ENCODE measurements around the gene SUPT20HL2.
"Not testable (repeated sequence)": the region's sequence is repeated elsewhere in the genome, so short reads cannot be mapped to it uniquely, and the experiment has no call there.

Gene SUPT20HL2

GRCh38 chrX:24314019-24314635 is at the start of gene SUPT20HL2:
Gene SUPT20HL2 (minus strand): TSS chrX:24314069. CDS start chrX:24313315, 754 bp downstream.
- no peak for DNase-seq (ENCODE audit: low spot score)

GRCh38 chrX:24362089-24362745 is 48.3 kb upstream of the SUPT20HL2 start:
- DNase-seq (ENCODE audit: low spot score), result not testable (repeated sequence)

- DNase-seq (ENCODE audit: low spot score), result no peak
Measured at GRCh38 chrX:24360272-24360671, 46.4 kb upstream of the SUPT20HL2 start, which contains the start of gene SUPT20HL1. Gene SUPT20HL1 (plus strand): TSS chrX:24360639. CDS start chrX:24362761, 2,122 bp downstream.

- DNase-seq (ENCODE audit: low spot score), result no peak
Measured at GRCh38 chrX:24357106-24357505, 43.2 kb upstream of the SUPT20HL2 start.

GRCh38 chrX:24355095-24355494 is 41.2 kb upstream of the SUPT20HL2 start:
- no peak for DNase-seq (ENCODE audit: low spot score)

DNA sequence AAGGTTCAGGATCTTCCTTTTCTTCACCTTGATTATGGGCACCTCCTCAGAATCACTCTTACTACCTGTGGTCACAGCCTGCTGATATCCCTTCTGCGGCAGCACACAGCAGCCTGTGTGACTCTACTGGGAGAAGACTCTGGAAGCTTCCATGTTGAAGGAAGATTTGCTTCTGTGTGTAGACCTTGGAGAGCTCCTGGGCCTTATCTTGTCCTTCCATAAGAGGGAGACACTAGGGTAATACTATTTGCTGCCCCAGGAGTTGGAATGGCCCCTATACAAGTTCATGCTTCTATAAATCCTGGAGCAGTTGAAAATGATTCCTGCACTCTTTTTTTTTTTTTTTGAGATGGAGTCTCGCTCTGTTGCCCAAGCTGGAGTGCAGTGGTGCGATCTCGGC is 36.3 kb upstream of the SUPT20HL2 start:
- DNase-seq (ENCODE audit: low spot score), result no peak

DNA sequence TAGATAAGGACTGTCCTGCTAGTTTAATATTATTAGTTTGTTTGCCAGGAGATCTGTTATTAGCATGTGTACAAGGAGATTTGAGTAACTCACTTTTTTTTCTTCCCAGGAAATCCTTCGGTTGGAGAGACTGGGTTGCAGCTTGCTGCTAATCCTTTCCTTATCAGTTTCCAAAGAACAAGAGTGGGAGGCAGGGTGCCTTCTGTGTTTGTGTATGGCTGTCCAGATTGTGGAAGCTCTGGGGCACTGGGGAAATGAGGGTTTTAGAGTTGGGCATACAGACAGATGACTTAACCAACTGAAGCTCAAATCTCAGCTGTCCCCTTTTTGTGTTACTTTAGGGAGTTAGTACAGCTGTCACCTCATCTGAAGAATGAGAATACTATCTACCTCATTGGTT is 34.0 kb upstream of the SUPT20HL2 start:
- no peak for DNase-seq (ENCODE audit: low spot score)

DNA sequence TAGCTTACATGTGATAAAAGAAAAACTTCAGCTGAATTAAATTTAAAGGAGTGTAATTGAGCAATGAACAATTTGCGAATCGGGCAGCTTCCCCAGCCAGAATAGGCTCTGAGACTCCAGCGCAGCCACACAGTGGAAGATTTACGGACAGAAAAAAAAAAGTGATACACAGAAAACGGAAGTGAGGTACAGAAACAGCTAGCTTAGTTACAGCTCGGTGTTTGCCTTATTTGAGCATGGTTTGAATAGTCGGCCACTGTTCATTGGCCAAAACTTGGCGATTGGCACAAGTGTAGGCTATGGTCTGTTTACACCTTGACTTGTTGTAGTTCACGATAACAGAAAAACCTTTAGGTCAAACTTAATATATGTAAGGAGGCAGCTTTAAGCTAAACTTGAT is 29.9 kb upstream of the SUPT20HL2 start:
- DNase-seq (ENCODE audit: low spot score), result no peak

- no peak for DNase-seq (ENCODE audit: low spot score)
Measured at GRCh38 chrX:24341795-24342194, 27.9 kb upstream of the SUPT20HL2 start.

- no peak for DNase-seq (ENCODE audit: low spot score)
Measured at GRCh38 chrX:24340501-24340900, 26.6 kb upstream of the SUPT20HL2 start.

DNA sequence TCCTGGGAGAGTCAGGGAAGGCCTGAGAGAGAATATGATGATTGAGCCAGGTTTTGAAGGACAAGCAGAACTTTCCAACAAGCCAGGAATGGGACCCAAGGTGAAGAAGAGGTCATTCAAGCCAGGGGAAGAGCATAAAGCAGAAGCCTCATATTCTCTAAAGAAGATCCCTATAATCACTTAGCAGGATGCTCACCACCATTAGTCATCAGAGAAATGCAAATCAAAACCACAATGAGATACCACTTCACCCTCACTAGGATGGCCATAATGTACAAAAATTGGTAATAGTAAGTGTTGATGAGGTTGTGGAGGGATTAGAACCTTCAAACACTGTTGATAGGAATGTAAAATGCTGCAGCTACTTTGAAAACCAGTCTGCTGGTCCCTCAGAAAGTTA is 26.0 kb upstream of the SUPT20HL2 start:
- no peak for DNase-seq (ENCODE audit: low spot score)

DNA sequence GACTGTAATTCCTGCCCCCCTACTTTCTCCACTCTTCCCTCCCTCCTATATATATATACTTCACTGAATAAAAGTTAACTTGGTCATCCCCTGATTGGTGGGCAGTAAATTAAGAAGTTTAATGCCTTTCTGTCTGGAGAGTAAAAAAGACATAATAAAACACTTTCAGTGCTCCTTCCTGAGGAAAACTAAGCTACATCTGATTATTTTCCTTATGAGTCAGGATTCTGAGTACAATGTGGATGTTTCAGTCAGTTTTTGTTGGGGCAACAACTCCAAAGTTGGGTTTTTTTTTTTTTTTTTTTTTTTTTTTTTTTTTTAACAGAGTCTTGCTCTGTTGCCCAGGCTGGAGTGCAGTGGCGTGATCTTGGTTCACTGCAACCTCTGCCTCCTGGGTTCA is 22.0 kb upstream of the SUPT20HL2 start:
- no peak for DNase-seq (ENCODE audit: low spot score)

GRCh38 chrX:24334461-24334860 is 20.6 kb upstream of the SUPT20HL2 start:
- DNase-seq (ENCODE audit: low spot score), result no peak

GRCh38 chrX:24333371-24333770 is 19.5 kb upstream of the SUPT20HL2 start:
- no peak for DNase-seq (ENCODE audit: low spot score)

DNA sequence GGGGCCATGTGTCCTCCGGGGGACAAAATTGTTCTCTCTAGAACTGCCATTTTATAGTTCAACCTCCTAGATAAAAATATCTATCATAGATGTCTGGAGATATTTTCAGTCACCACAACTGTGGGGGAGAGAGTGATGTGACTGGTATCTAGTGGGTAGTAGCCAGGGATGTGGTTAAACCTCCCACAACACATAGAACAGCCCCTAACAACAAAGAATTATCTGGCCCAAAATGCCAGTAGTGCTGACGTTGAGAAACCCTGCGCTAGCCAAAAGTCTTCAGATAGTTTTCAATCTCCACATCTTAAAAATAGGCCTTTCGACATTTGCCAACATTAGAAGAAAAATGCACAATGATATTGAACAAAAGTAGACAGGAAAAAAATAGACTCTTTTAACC is 19.0 kb upstream of the SUPT20HL2 start:
- no peak for DNase-seq (ENCODE audit: low spot score)

DNA sequence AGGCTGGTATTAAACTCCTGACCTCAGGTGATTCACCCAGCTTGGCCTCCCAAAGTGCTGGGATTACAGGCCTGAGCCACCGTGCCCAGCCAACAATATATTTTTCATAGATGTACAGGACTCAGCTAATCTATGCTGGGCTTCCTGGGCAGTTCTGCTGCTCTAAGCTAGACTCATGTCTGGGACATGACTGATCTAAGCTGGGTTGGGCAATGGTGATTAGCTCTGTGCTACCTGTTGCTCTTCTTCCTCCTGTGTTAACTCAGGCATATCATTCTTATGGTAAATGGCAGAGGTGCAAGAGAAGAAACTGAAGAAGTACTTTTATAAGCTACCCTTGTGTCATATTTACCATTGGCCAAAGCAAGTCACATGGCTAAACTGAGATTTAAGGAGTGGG is 11.4 kb upstream of the SUPT20HL2 start:
- DNase-seq (ENCODE audit: low spot score), result no peak

DNA sequence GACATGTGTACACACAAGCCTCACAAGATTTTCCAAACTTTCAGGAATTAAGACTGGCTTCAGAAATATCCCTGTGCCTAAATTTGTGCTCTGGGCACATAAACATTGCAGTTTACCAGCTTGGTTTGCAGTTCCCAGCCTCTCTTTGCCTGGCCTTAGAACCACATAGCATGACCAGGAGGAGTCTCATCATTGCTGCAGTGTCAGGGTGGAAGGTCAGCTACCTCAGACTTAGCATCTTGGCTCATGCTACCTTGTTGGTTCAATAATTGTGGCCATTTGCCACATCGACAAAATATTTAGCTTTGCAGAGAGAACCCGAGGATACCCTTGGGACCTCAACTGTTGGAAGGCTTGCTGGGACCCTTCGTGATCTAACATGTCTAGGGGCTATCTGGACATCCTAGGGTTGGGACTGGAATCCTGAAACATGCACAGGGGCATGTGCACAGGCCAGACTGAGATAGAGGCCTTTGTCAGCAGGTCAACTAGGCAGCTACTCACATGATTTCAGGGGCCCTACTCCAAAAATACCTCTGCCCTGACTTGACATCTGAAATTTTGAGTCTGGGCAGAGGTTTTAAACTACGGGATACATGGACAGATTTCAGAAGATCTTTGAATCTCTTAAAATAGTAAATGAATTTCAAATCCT is 8.0 kb upstream of the SUPT20HL2 start:
- DNase-seq (ENCODE audit: low spot score), result no peak

DNA sequence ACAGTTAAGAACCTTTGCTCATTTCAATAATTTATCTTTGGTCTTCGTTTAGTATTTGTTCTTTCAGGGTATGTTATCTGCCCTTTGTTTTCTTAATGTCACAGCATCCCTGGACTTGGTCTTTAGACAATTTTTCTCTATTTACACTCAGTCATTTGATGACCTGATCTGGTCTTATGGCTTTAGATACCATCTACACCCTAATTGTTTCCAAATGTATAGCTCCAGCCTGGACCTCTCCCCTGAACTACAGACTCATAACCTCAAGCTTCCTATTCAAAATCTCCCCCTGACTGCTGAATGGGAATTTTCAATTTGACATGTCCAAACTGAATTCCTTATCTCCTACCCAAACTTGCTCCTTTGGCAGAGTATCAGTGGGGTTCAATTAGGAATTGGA is 3.7 kb upstream of the SUPT20HL2 start:
- DNase-seq (ENCODE audit: low spot score), result no peak

DNA sequence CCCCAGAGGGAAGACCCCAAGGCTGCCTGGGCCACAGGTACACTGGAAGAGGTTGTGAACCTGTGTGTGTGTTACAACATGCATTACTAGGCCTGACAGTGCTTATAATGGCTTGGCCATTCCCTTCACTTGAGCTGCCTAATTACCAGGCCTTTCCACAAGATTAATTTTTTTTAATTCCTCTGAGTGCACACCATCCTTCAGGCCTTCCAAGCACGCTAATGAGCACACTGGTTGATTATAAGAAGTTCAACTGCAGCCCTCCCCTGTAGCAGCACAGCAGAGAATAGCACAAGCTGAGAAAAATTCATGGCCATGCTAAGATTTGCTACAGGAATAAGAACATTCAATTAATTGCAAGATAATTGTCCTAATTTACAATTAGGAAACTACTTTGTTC is 2.2 kb upstream of the SUPT20HL2 start:
- DNase-seq (ENCODE audit: low spot score), result no peak

GRCh38 chrX:24312249-24312607 is 1.6 kb downstream of the SUPT20HL2 start:
- not testable (repeated sequence) for DNase-seq (ENCODE audit: low spot score)

- not testable (repeated sequence) for DNase-seq (ENCODE audit: low spot score)
Measured at GRCh38 chrX:24311507-24312248, 2.2 kb downstream of the SUPT20HL2 start.

GRCh38 chrX:24310916-24311315 is 3.0 kb downstream of the SUPT20HL2 start:
- DNase-seq (ENCODE audit: low spot score), result not testable (repeated sequence)
